ENCODE measurements around the gene SLC24A3. TPM values are rescaled to one million over a fixed set of nuclear protein-coding genes. Genes with fewer than 3 reads are reported as not detected.

The SLC24A3 gene
- total RNA-seq, 1 donor from 2014 or later = 0.79 TPM

DNA sequence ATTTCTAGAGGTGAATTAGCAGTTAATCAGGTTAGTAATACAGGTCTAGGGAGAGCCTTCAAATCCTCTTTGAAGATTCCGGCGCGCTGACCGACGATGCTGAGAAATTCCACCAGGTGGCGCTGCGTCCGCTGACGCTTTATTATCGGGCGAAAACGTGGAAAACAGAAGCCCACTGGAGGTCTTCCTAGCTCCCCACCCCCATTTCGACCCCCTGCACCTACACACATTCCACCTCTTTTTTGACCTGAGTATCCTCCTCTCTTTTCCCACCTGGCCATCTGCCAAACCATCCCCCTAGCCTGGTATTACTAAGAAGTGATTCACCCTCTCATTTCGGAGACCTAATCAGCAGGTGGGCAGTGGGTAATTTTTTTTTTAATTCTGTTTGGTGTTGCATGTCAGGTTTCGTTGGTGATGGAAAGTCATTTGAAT is 480.3 kb downstream of the SLC24A3 start:
- H3K36me3 Mint-ChIP-seq (ENCODE audit: low read depth, unreplicated experiment) = no peaks in the 10 kb centered on the region
- H3K27me3 ChIP-seq (ENCODE audit: insufficient read depth, low read length) = no peaks in the 10 kb centered on the region
- no peak overlapping the region for H2AFZ ChIP-seq (ENCODE audit: low read depth, low read length)
- H3K36me3 ChIP-seq (ENCODE audit: insufficient read depth, low read length) = no peaks in the 10 kb centered on the region
- peak overlapping the region; percentile 35 for H3K27ac Mint-ChIP-seq (ENCODE audit: unreplicated experiment)
- H4K20me1 ChIP-seq (ENCODE audit: insufficient read depth, low read length) = no peaks in the 10 kb centered on the region
- peaks cover 5% of the 10 kb centered on the region for H3K9me3 Mint-ChIP-seq (ENCODE audit: unreplicated experiment)
- TF ChIP-seq EZH2 (IDR thresholded peaks at IDR 0.05; ENCODE audit: insufficient read depth, low read length) = no peak
- TF ChIP-seq, protein P1, sequence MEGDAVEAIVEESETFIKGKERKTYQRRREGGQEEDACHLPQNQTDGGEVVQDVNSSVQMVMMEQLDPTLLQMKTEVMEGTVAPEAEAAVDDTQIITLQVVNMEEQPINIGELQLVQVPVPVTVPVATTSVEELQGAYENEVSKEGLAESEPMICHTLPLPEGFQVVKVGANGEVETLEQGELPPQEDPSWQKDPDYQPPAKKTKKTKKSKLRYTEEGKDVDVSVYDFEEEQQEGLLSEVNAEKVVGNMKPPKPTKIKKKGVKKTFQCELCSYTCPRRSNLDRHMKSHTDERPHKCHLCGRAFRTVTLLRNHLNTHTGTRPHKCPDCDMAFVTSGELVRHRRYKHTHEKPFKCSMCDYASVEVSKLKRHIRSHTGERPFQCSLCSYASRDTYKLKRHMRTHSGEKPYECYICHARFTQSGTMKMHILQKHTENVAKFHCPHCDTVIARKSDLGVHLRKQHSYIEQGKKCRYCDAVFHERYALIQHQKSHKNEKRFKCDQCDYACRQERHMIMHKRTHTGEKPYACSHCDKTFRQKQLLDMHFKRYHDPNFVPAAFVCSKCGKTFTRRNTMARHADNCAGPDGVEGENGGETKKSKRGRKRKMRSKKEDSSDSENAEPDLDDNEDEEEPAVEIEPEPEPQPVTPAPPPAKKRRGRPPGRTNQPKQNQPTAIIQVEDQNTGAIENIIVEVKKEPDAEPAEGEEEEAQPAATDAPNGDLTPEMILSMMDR (IDR thresholded peaks at IDR 0.05; ENCODE audit: insufficient read depth, low read depth, low read length) = peak; percentile 84
- H3K9ac ChIP-seq (ENCODE audit: low read length) = no peak overlapping the region
- no peaks in the 10 kb centered on the region for H3K9me3 ChIP-seq (ENCODE audit: insufficient read depth, low read depth, low read length)
- H3K4me1 Mint-ChIP-seq (ENCODE audit: low read depth, unreplicated experiment) = peaks cover 18% of the 10 kb centered on the region
- no peaks in the 10 kb centered on the region for H3K79me2 ChIP-seq (ENCODE audit: insufficient read depth, low read length)
- H3K4me2 ChIP-seq (ENCODE audit: low read length) = peak overlapping the region; percentile 73
- DNase-seq (ENCODE audit: low read depth) = peak; percentile 25
- no peak overlapping the region for H3K4me3 ChIP-seq (ENCODE audit: insufficient read depth, low read depth, low read length)
- no peak overlapping the region for H3K27ac ChIP-seq (ENCODE audit: low read depth, low read length)
- FAIRE-seq = no peak
- no peak overlapping the region for H3K4me3 Mint-ChIP-seq (ENCODE audit: unreplicated experiment)
- H3K27me3 Mint-ChIP-seq (ENCODE audit: low read depth, unreplicated experiment) = no peaks in the 10 kb centered on the region
- no peaks in the 10 kb centered on the region for H3K4me1 ChIP-seq (ENCODE audit: insufficient read depth, low read length)

DNA sequence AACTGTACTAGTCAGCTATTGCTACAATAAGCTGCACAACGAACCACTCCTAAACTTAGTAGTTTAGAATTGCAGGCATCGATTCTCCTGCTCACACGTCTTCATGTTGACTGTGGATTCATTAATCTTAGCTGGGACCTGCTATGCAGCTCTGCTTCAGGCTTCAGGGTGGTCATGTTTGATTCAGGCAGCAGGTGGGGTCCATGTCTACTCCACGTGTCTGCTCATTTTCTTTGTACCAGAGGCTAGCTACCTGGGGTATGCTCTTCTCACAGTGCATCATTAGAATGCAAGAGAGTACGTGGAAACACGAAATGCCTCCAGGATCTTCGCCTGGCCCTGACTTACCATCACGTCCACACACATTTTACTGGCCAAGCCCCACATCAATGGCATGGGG is 481.1 kb downstream of the SLC24A3 start:
- H3K9me3 Mint-ChIP-seq (ENCODE audit: unreplicated experiment) = peaks cover 8% of the 10 kb centered on the region
- no peak for DNase-seq (ENCODE audit: low read depth)
- H3K36me3 Mint-ChIP-seq (ENCODE audit: low read depth, unreplicated experiment) = peaks cover 1% of the 10 kb centered on the region
- Histone ChIP-seq H3K36me3 (ENCODE audit: insufficient read depth, low read length) (no peaks in the 10 kb centered on the region), H3K4me3 (ENCODE audit: insufficient read depth, low read depth, low read length) (no peak overlapping the region), H3K79me2 (ENCODE audit: insufficient read depth, low read length) (no peaks in the 10 kb centered on the region), H4K20me1 (ENCODE audit: insufficient read depth, low read length) (no peaks in the 10 kb centered on the region), H3K9ac (ENCODE audit: low read length) (no peak overlapping the region), H2AFZ (ENCODE audit: low read depth, low read length) (no peak overlapping the region), H3K4me1 (ENCODE audit: insufficient read depth, low read length) (peaks cover 2% of the 10 kb centered on the region), H3K9me3 (ENCODE audit: insufficient read depth, low read depth, low read length) (no peaks in the 10 kb centered on the region), H3K4me2 (ENCODE audit: low read length) (no peak overlapping the region), H3K27ac (ENCODE audit: low read depth, low read length) (no peak overlapping the region), H3K27me3 (ENCODE audit: insufficient read depth, low read length) (no peaks in the 10 kb centered on the region)
- no peaks in the 10 kb centered on the region for H3K27me3 Mint-ChIP-seq (ENCODE audit: low read depth, unreplicated experiment)
- H3K27ac Mint-ChIP-seq (ENCODE audit: unreplicated experiment) = no peak overlapping the region
- peak; percentile 50 for FAIRE-seq
- no peak for TF ChIP-seq EZH2 (IDR thresholded peaks at IDR 0.05; ENCODE audit: insufficient read depth, low read length)
- TF ChIP-seq, protein P1 (IDR thresholded peaks at IDR 0.05; ENCODE audit: insufficient read depth, low read depth, low read length) = no peak
- no peak overlapping the region for H3K4me3 Mint-ChIP-seq (ENCODE audit: unreplicated experiment)
- peaks cover 18% of the 10 kb centered on the region for H3K4me1 Mint-ChIP-seq (ENCODE audit: low read depth, unreplicated experiment)

DNA sequence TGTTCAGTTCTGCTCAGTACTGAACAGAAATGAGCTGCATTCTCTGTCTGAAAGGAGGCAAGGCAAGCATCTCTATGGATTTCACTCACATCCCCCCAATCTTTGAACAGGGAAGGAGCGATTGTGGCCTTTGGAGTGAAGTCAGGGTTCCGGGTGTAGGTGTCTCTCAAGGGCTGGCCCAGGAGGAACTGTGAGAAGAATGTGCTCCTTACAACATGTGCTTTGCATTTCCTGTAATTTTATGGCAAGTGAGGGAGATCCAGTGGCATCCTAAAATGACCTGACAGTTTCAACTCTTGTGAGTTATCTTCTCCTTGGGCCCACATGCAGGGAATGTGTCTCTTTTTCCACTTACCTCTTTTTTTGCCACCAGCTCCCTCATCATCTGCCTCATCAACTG is 482.6 kb downstream of the SLC24A3 start:
- H3K4me3 Mint-ChIP-seq (ENCODE audit: unreplicated experiment) = no peak overlapping the region
- Histone ChIP-seq H3K4me2 (ENCODE audit: low read length) (no peak overlapping the region), H3K79me2 (ENCODE audit: insufficient read depth, low read length) (no peaks in the 10 kb centered on the region), H3K4me1 (ENCODE audit: insufficient read depth, low read length) (peaks cover 13% of the 10 kb centered on the region), H4K20me1 (ENCODE audit: insufficient read depth, low read length) (no peaks in the 10 kb centered on the region), H3K27ac (ENCODE audit: low read depth, low read length) (no peak overlapping the region), H2AFZ (ENCODE audit: low read depth, low read length) (no peak overlapping the region), H3K27me3 (ENCODE audit: insufficient read depth, low read length) (no peaks in the 10 kb centered on the region), H3K36me3 (ENCODE audit: insufficient read depth, low read length) (no peaks in the 10 kb centered on the region), H3K4me3 (ENCODE audit: insufficient read depth, low read depth, low read length) (no peak overlapping the region), H3K9me3 (ENCODE audit: insufficient read depth, low read depth, low read length) (no peaks in the 10 kb centered on the region), H3K9ac (ENCODE audit: low read length) (no peak overlapping the region)
- peaks cover 1% of the 10 kb centered on the region for H3K36me3 Mint-ChIP-seq (ENCODE audit: low read depth, unreplicated experiment)
- peaks cover 33% of the 10 kb centered on the region for H3K4me1 Mint-ChIP-seq (ENCODE audit: low read depth, unreplicated experiment)
- H3K27ac Mint-ChIP-seq (ENCODE audit: unreplicated experiment) = no peak overlapping the region
- H3K27me3 Mint-ChIP-seq (ENCODE audit: low read depth, unreplicated experiment) = no peaks in the 10 kb centered on the region
- no peak for DNase-seq (ENCODE audit: low read depth)
- no peak for FAIRE-seq
- peaks cover 8% of the 10 kb centered on the region for H3K9me3 Mint-ChIP-seq (ENCODE audit: unreplicated experiment)
- no peak for TF ChIP-seq EZH2 (IDR thresholded peaks at IDR 0.05; ENCODE audit: insufficient read depth, low read length)
- TF ChIP-seq, protein P1 (IDR thresholded peaks at IDR 0.05; ENCODE audit: insufficient read depth, low read depth, low read length) = no peak

Measured in astrocyte (in vitro differentiated cells and primary cell).